PC-9 (cell line): ENCODE measurements around the gene PFKFB4. TPM values are rescaled to one million over a fixed set of nuclear protein-coding genes. Genes with fewer than 3 reads are reported as not detected.

Source experiments
- BruUV-seq: library from RNA; stranded (reverse); fragments of 400-500 nt; replicated peaks from 2 replicates; lab custom pipeline; 2021; lab: Mats Ljungman, UMichigan
- CTCF ChIA-PET: fragments of 300-600 bp; sonication (Branson Sonifier 250); formaldehyde crosslinking; loops from one replicate; lab custom pipeline; 2022; ENCODE audit warnings: antibody characterized with exemption; lab: Charles Lee
- POLR2A ChIA-PET: fragments of 300-600 bp; sonication (Branson Sonifier 250); formaldehyde crosslinking; loops from one replicate; lab custom pipeline; 2022; ENCODE audit warnings: antibody characterized with exemption; ENCODE audit not compliant: unreplicated experiment; lab: Charles Lee
- DNase-seq, 2 experiments: peaks; one replicate each; pipeline versions ENCODE4 v3.0.0 to v3.0.0-alpha.2; 2015 to 2022; ENCODE audit warnings: mixed read lengths in 1 of 2
- H2AFZ ChIP-seq: fragments of 200-600 bp; sonication (generic); 2 replicates; pipeline ENCODE4 v1.8.1; 2017; ENCODE audit warnings: antibody characterized with exemption
- H3F3A ChIP-seq: fragments of 200-600 bp; sonication (generic); 2 replicates; pipeline ENCODE4 v1.8.1; 2017; ENCODE audit warnings: antibody characterized with exemption, mild to moderate bottlenecking, low read depth; ENCODE audit not compliant: insufficient read depth
- H3K27ac ChIP-seq: fragments of 200-600 bp; sonication (generic); 2 replicates; pipeline ENCODE4 v1.6.1; 2016; ENCODE audit warnings: mixed run types
- H3K27me3 ChIP-seq: fragments of 200-600 bp; sonication (generic); 2 replicates; pipeline ENCODE4 v1.6.1; 2016; ENCODE audit warnings: low read depth, mixed run types; ENCODE audit not compliant: insufficient read depth
- H3K36me3 ChIP-seq: fragments of 200-600 bp; sonication (generic); 2 replicates; pipeline ENCODE4 v1.6.1; 2016; ENCODE audit warnings: low read depth, mixed run types
- H3K4me1 ChIP-seq: fragments of 200-600 bp; sonication (generic); replicated peaks from 2 replicates; pipeline ENCODE4 v1.6.1; 2016; ENCODE audit warnings: mixed run types; ENCODE audit not compliant: insufficient read depth
- H3K4me2 ChIP-seq: fragments of 200-600 bp; sonication (generic); 2 replicates; pipeline ENCODE4 v1.6.1; 2017; ENCODE audit warnings: mixed run types
- H3K4me3 ChIP-seq: fragments of 200-600 bp; sonication (generic); 2 replicates; pipeline ENCODE4 v1.6.1; 2016; ENCODE audit warnings: mixed run types
- H3K79me2 ChIP-seq: fragments of 200-600 bp; sonication (generic); 2 replicates; pipeline ENCODE4 v1.6.1; 2017; ENCODE audit warnings: low read depth, mixed run types
- H3K9me2 ChIP-seq: fragments of 200-600 bp; sonication (generic); 2 replicates; pipeline ENCODE4 v1.8.1; 2017; ENCODE audit warnings: mild to moderate bottlenecking; ENCODE audit not compliant: insufficient read depth
- H3K9me3 ChIP-seq: fragments of 200-600 bp; sonication (generic); 2 replicates; pipeline ENCODE4 v1.8.1; 2016; ENCODE audit warnings: low read depth; ENCODE audit not compliant: insufficient read depth
- H4K20me1 ChIP-seq: fragments of 200-600 bp; sonication (generic); 2 replicates; pipeline ENCODE4 v1.8.1; 2017; ENCODE audit not compliant: insufficient read depth
- CTCF ChIP-seq: fragments of 200-600 bp; sonication (generic); conservative IDR thresholded peaks from 2 replicates; pipeline ENCODE4 v1.6.1; 2017; ENCODE audit warnings: mixed run types, antibody characterized with exemption, mild to moderate bottlenecking, moderate library complexity
- EZH2 ChIP-seq: fragments of 200-600 bp; sonication (generic); IDR thresholded peaks from 2 replicates; pipeline ENCODE4 v1.8.0; 2017; ENCODE audit warnings: antibody characterized with exemption, low read depth
- intact Hi-C: fragments of 100-400 bp; cut with micrococcal nuclease; formaldehyde crosslinking; loops from one replicate; pipeline ENCODE4 v1.10.0; 2022; ENCODE audit not compliant: unreplicated experiment
- total RNA-seq: library from RNA; stranded (reverse); gene quantifications from 2 replicates; pipeline ENCODE4 v1.2.3, GENCODE V29; 2021

The PFKFB4 gene
- total RNA-seq, 1 experiment from 2014 or later: 13.3 TPM

DNA sequence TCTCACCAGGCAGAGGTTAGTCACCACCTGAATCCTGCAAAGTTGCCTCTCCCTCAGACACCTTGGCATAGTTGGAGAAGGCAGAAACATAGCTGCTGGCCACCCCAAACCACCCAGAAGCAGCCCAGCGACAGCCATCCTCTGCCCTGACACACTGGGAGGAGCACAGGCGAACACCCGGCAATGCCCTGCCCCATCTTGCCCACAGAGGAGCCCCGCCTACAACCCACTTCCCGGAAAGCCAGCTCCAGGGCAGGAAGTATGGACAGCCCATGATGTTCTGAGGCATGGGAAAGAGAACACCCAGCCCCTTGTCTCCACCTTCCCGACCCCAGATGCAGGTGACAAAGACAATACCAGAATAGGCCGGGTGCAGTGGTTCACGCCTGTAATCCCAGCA is 40.0 kb downstream of the PFKFB4 start:
- no peak for TF ChIP-seq CTCF
- TF ChIP-seq EZH2: no peak
- Histone ChIP-seq H3K9me3 (no peaks in the 10 kb centered on the region), H3F3A (peaks cover 14% of the 10 kb centered on the region; the same call in 1 of the 2 replicates), H3K9me2 (no peaks in the 10 kb centered on the region), H2AFZ (no peak overlapping the region), H4K20me1 (no peaks in the 10 kb centered on the region), H3K27me3 (no peaks in the 10 kb centered on the region), H3K4me1 (peaks cover 12% of the 10 kb centered on the region), H3K36me3 (no peaks in the 10 kb centered on the region), H3K4me2 (no peak overlapping the region), H3K4me3 (no peak overlapping the region), H3K27ac (no peak overlapping the region), H3K79me2 (no peaks in the 10 kb centered on the region)
- BruUV-seq: no TSS peak
- ChIA-PET POLR2A (no interaction called here), CTCF (no interaction called here)
- no peak for DNase-seq
- intact Hi-C loops: no loop called here

GRCh38 chr3:48514431-48515227 is 42.0 kb downstream of the PFKFB4 start:
- intact Hi-C loops: no loop called here
- POLR2A ChIA-PET: interaction anchor here (0.6 to 0.7 kb wide), 2 partner anchors 202 to 970 kb away, joined by 4 to 21 read pairs; no protein-coding TSS in a partner anchor
- no peaks in the 10 kb centered on the region for H3K9me2 ChIP-seq

GRCh38 chr3:48511551-48511950 is 45.1 kb downstream of the PFKFB4 start:
- H3K4me1 ChIP-seq: peaks cover 35% of the 10 kb centered on the region
- TF ChIP-seq EZH2 (no peak), CTCF (no peak)
- H3F3A ChIP-seq: peaks cover 36% of the 10 kb centered on the region
- no peak overlapping the region for H3K4me3 ChIP-seq
- POLR2A ChIA-PET: interaction anchor here (1.1 kb wide), 1 partner anchor 39 kb away, joined by 9 read pairs; no protein-coding TSS in a partner anchor
- H3K9me3 ChIP-seq: no peaks in the 10 kb centered on the region
- CTCF ChIA-PET: no interaction called here
- H4K20me1 ChIP-seq: no peaks in the 10 kb centered on the region
- H3K4me2 ChIP-seq: no peak overlapping the region
- no peaks in the 10 kb centered on the region for H3K36me3 ChIP-seq
- DNase-seq: no peak
- intact Hi-C loops: no loop called here
- H2AFZ ChIP-seq: no peak overlapping the region
- BruUV-seq: no TSS peak
- no peaks in the 10 kb centered on the region for H3K79me2 ChIP-seq
- no peaks in the 10 kb centered on the region for H3K27me3 ChIP-seq
- H3K9me2 ChIP-seq: no peaks in the 10 kb centered on the region
- H3K27ac ChIP-seq: no peak overlapping the region

More at GRCh38 chr3:48514431-48515227, 42.0 kb downstream of the PFKFB4 start:
- Histone ChIP-seq H3K9me3 (no peaks in the 10 kb centered on the region), H3K4me3 (no peak overlapping the region), H3F3A (peaks cover 14% of the 10 kb centered on the region; the same call in 1 of the 2 replicates), H3K27me3 (no peaks in the 10 kb centered on the region), H2AFZ (no peak overlapping the region), H4K20me1 (no peaks in the 10 kb centered on the region), H3K4me1 (peaks cover 12% of the 10 kb centered on the region), H3K36me3 (no peaks in the 10 kb centered on the region), H3K4me2 (no peak overlapping the region), H3K79me2 (no peaks in the 10 kb centered on the region), H3K27ac (no peak overlapping the region)
- BruUV-seq: no TSS peak
- peak; percentile 17 to 67 for DNase-seq
- TF ChIP-seq EZH2 (no peak), CTCF (no peak)
- CTCF ChIA-PET: no interaction called here
